22Rv1 (cell line): ENCODE data around the gene ZNF841.

Experiments used
- ZFX ChIP-seq: fragments of 450-650 bp; IDR thresholded peaks from 2 replicates; pipeline ENCODE4 v1.6.1; 2017; ENCODE audit warnings: antibody characterized with exemption, borderline replicate concordance
- TF ChIP-seq, protein P1 (sequence below): fragments of 450-650 bp; IDR thresholded peaks from 2 replicates; pipeline ENCODE4 v1.5.1; 2017; ENCODE audit warnings: mild to moderate bottlenecking

DNA sequence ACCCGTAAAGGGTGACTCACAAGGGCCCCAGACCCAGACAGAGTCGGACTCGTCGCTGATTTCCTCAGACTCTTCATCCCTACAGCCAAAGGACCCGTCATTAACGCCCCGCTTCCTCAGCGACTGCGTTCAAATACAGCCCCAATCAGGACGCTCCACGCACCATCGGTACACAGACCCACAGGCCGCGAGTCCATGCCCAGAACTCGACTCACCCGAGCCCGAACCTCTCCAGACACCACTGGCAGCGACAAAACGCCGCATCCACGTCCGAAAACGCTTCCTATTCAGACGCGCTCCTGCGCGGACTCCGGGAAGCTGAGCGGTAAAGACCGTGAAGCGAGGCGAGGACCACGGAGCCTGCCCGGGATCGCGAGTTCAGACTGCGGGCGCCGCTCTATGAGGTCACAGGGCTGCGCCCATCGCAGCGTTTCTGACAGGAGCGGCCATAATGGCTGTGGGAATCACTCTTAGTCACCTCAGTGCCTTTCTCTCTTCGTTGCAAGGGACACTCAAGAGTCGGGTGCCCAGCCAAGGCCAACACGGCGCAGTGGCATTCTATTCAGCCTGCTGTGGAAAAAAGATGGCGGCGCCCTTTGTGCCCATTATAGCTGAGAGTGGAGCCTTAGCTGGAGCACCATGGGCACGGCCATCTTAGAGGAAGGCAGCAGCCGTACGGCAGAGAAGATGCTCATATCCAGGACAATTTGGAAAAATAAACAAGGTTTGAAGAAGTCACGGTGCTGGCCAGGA is 67.4 kb downstream of the ZNF841 start, which contains the start of gene ZNF614:
- TF ChIP-seq, protein P1, sequence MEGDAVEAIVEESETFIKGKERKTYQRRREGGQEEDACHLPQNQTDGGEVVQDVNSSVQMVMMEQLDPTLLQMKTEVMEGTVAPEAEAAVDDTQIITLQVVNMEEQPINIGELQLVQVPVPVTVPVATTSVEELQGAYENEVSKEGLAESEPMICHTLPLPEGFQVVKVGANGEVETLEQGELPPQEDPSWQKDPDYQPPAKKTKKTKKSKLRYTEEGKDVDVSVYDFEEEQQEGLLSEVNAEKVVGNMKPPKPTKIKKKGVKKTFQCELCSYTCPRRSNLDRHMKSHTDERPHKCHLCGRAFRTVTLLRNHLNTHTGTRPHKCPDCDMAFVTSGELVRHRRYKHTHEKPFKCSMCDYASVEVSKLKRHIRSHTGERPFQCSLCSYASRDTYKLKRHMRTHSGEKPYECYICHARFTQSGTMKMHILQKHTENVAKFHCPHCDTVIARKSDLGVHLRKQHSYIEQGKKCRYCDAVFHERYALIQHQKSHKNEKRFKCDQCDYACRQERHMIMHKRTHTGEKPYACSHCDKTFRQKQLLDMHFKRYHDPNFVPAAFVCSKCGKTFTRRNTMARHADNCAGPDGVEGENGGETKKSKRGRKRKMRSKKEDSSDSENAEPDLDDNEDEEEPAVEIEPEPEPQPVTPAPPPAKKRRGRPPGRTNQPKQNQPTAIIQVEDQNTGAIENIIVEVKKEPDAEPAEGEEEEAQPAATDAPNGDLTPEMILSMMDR, result no peak
- no peak for TF ChIP-seq ZFX
